Stimulated activated CD8-positive, alpha-beta memory T cell treated with anti-CD3 and anti-CD28 coated beads, Interleukin-15, amount 100 ng/mL, for 48 hours (primary cell): ENCODE data around the gene EFR3B.
"Not testable (repeated sequence)": the region's sequence is repeated elsewhere in the genome, so short reads cannot be mapped to it uniquely, and the experiment has no call there.

ENCODE experiments used
- DNase-seq, 2 donors: peaks; one replicate each; pipeline ENCODE4 v3.0.0-alpha.2; 2020; ENCODE audit warnings: low read depth in 2 of 2

Gene EFR3B

GRCh38 chr2:25041928-25042320 is at the start of gene EFR3B:
TSS of gene EFR3B (plus strand) at chr2:25042076. CDS start at chr2:25042313, 237 bp downstream.
- DNase-seq, result peak; percentile 80 to 87

GRCh38 chr2:24993406-24994145 is 48.3 kb upstream of the EFR3B start:
- no peak for DNase-seq

GRCh38 chr2:24994146-24994724 is 47.6 kb upstream of the EFR3B start:
- DNase-seq, result no peak

- DNase-seq, result not testable (repeated sequence)
Measured at GRCh38 chr2:24999097-24999496, 42.8 kb upstream of the EFR3B start.

- no peak for DNase-seq
Measured at GRCh38 chr2:25000036-25000435, 41.8 kb upstream of the EFR3B start.

GRCh38 chr2:25000503-25001324 is 41.2 kb upstream of the EFR3B start:
- DNase-seq, result no peak

GRCh38 chr2:25001325-25001637 is 40.6 kb upstream of the EFR3B start:
- no peak for DNase-seq

- no peak for DNase-seq
Measured at GRCh38 chr2:25002066-25002465, 39.8 kb upstream of the EFR3B start.

- no peak for DNase-seq
Measured at GRCh38 chr2:25009954-25010353, 31.9 kb upstream of the EFR3B start.

GRCh38 chr2:25011342-25011741 is 30.5 kb upstream of the EFR3B start:
- not testable (repeated sequence) for DNase-seq

GRCh38 chr2:25014631-25015030 is 27.2 kb upstream of the EFR3B start:
- no peak for DNase-seq

- no peak for DNase-seq
Measured at GRCh38 chr2:25018681-25019080, 23.2 kb upstream of the EFR3B start.

GRCh38 chr2:25021791-25022362 is 20.0 kb upstream of the EFR3B start:
- no peak for DNase-seq

GRCh38 chr2:25023333-25023732 is 18.5 kb upstream of the EFR3B start:
- no peak for DNase-seq

GRCh38 chr2:25025229-25026007 is 16.5 kb upstream of the EFR3B start:
- no peak for DNase-seq

- no peak for DNase-seq
Measured at GRCh38 chr2:25026008-25026530, 15.8 kb upstream of the EFR3B start.

- no peak for DNase-seq
Measured at GRCh38 chr2:25029183-25029554, 12.7 kb upstream of the EFR3B start.

- DNase-seq, result no peak
Measured at GRCh38 chr2:25030702-25031101, 11.2 kb upstream of the EFR3B start.

- no peak for DNase-seq
Measured at GRCh38 chr2:25032094-25032493, 9.8 kb upstream of the EFR3B start.

GRCh38 chr2:25032901-25033300 is 9.0 kb upstream of the EFR3B start:
- no peak for DNase-seq

GRCh38 chr2:25034081-25034480 is 7.8 kb upstream of the EFR3B start:
- DNase-seq, result no peak
